HepG2 (cell line): ENCODE data around the gene SMARCA2. TPM values are rescaled to one million over a fixed set of nuclear protein-coding genes. Genes with fewer than 3 reads are reported as not detected.

Experiments
- BORCS8-MEF2B ChIP-seq: sonication (generic); formaldehyde crosslinking; IDR thresholded peaks from 2 replicates; pipeline ENCODE4 v1.8.0; 2022; ENCODE audit warnings: mild to moderate bottlenecking, missing genetic modification reagents
- CBX5 ChIP-seq: sonication (generic); formaldehyde crosslinking; IDR thresholded peaks from 2 replicates; pipeline ENCODE4 v1.4.0; 2020; ENCODE audit warnings: missing genetic modification reagents, borderline replicate concordance
- HNRNPK ChIP-seq: fragments of 200-400 bp; formaldehyde crosslinking; IDR thresholded peaks from 2 replicates; pipeline ENCODE4 v1.6.1; 2018; ENCODE audit warnings: low read length, low read depth, moderate library complexity, mild to moderate bottlenecking; ENCODE audit not compliant: poor library complexity, severe bottlenecking
- HOXA3 ChIP-seq: sonication (generic); formaldehyde crosslinking; IDR thresholded peaks from 2 replicates; pipeline ENCODE4 v1.5.0; 2020; ENCODE audit warnings: missing genetic modification reagents
- PLRG1 ChIP-seq: fragments of 450-650 bp; conservative IDR thresholded peaks from 2 replicates; pipeline ENCODE4 v1.6.1; 2016
- POLR2AphosphoS5 ChIP-seq: IDR thresholded peaks from 2 replicates; pipeline ENCODE4 v1.6.1; 2012; ENCODE audit warnings: low read depth, low read length
- RFXAP ChIP-seq: sonication (generic); formaldehyde crosslinking; IDR thresholded peaks from 2 replicates; pipeline ENCODE4 v1.4.0; 2020; ENCODE audit warnings: missing genetic modification reagents, borderline replicate concordance
- TBX3 ChIP-seq: fragments of 450-650 bp; IDR thresholded peaks from 2 replicates; pipeline ENCODE4 v1.6.1; 2017; ENCODE audit warnings: antibody characterized with exemption, mild to moderate bottlenecking, inconsistent platforms, borderline replicate concordance
- TMF1 ChIP-seq: sonication (generic); formaldehyde crosslinking; IDR thresholded peaks from 2 replicates; pipeline ENCODE4 v1.8.1; 2022; ENCODE audit warnings: low read depth, missing genetic modification reagents
- ZBED4 ChIP-seq: sonication (generic); formaldehyde crosslinking; IDR thresholded peaks from 2 replicates; pipeline ENCODE4 v1.4.0; 2020; ENCODE audit warnings: missing genetic modification reagents, borderline replicate concordance
- ZMYM3 ChIP-seq: sonication (generic); formaldehyde crosslinking; IDR thresholded peaks from 2 replicates; pipeline ENCODE4 v1.5.1; 2020; ENCODE audit warnings: mild to moderate bottlenecking, missing genetic modification reagents
- ZNF180 ChIP-seq: sonication (generic); formaldehyde crosslinking; IDR thresholded peaks from 2 replicates; pipeline ENCODE4 v1.4.0; 2020; ENCODE audit warnings: low read depth, missing genetic modification reagents, borderline replicate concordance
- ZNF605 ChIP-seq: sonication (generic); formaldehyde crosslinking; IDR thresholded peaks from 2 replicates; pipeline ENCODE4 v1.8.0; 2022; ENCODE audit warnings: mild to moderate bottlenecking, missing genetic modification reagents
- polyA plus RNA-seq, 8 experiments: library from polyadenylated mRNA; depleted of rRNA in 3 of 8; stranded (reverse) in 7 of 8; unstranded in 1 of 8; fragments of >200 nt; fragmentation: Illumina TruSeq in 4 of 8; extraction: Trizol in 4 of 8; gene quantifications; 2 replicates each; pipeline versions ENCODE4 v1.2.1 to v1.2.3, GENCODE V29; 2011 to 2016; ENCODE audit warnings: low read depth in 4 of 8, missing spikeins in 1 of 8, mixed read lengths in 1 of 8; ENCODE audit not compliant: insufficient read depth in 1 of 8
- total RNA-seq, 5 experiments: library from RNA; depleted of rRNA; stranded (reverse); fragments of >200 nt; fragmentation: Illumina TruSeq; extraction: Trizol; gene quantifications; 2 replicates each; pipeline ENCODE4 v1.2.3, GENCODE V29; 2016; ENCODE audit warnings: low read depth in 1 of 5
- TF ChIP-seq, protein P1 (sequence below): sonication (generic); formaldehyde crosslinking; IDR thresholded peaks from 2 replicates; pipeline ENCODE4 v1.4.0; 2020; ENCODE audit warnings: mild to moderate bottlenecking, low read depth, missing genetic modification reagents
- TF ChIP-seq, protein P2 (sequence below), 2 experiments: sonication (generic) in 1 of 2; formaldehyde crosslinking in 1 of 2; IDR thresholded peaks; 2 replicates each; pipeline versions ENCODE4 v1.4.0 to v1.6.1; 2016 to 2020; ENCODE audit warnings: borderline replicate concordance in 1 of 2, low read depth in 1 of 2, mild to moderate bottlenecking in 1 of 2, missing genetic modification reagents in 1 of 2
- TF ChIP-seq, protein P3 (sequence below): IDR thresholded peaks from 2 replicates; pipeline ENCODE4 v1.6.1; 2018; ENCODE audit warnings: missing genetic modification reagents

SMARCA2 gene
- total and polyA plus RNA-seq, 2 of the 13 experiments (the other 11 are each of a cell fraction or from before 2014, with no cell fraction given): 22.5 to 23.7 TPM

GRCh38 chr9:2241836-2242741, 226.9 kb downstream of the SMARCA2 start (continued):
- TF ChIP-seq, protein P1, sequence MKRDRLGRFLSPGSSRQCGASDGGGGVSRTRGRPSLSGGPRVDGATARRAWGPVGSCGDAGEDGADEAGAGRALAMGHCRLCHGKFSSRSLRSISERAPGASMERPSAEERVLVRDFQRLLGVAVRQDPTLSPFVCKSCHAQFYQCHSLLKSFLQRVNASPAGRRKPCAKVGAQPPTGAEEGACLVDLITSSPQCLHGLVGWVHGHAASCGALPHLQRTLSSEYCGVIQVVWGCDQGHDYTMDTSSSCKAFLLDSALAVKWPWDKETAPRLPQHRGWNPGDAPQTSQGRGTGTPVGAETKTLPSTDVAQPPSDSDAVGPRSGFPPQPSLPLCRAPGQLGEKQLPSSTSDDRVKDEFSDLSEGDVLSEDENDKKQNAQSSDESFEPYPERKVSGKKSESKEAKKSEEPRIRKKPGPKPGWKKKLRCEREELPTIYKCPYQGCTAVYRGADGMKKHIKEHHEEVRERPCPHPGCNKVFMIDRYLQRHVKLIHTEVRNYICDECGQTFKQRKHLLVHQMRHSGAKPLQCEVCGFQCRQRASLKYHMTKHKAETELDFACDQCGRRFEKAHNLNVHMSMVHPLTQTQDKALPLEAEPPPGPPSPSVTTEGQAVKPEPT: 0 out of 2 replicates have a peak, but pooled peaks have one; percentile 27
- TF ChIP-seq ZNF605 (peak; percentile 77), HOXA3 (peak; percentile 66), ZNF180 (no peak), PLRG1 (no peak), CBX5 (CRISPR knock-in tag) (peak; percentile 79; the same call in 1 of the 2 replicates), BORCS8-MEF2B (CRISPR knock-in tag) (peak; percentile 80), POLR2AphosphoS5 (no peak), TMF1 (peak; percentile 44; the same call in 1 of the 2 replicates), ZMYM3 (CRISPR knock-in tag) (peak; percentile 92), TBX3 (no peak), HNRNPK (no peak), ZBED4 (CRISPR knock-in tag) (0 out of 2 replicates have a peak, but pooled peaks have one; percentile 25), RFXAP (0 out of 2 replicates have a peak, but pooled peaks have one; percentile 69)
- TF ChIP-seq, protein P2, sequence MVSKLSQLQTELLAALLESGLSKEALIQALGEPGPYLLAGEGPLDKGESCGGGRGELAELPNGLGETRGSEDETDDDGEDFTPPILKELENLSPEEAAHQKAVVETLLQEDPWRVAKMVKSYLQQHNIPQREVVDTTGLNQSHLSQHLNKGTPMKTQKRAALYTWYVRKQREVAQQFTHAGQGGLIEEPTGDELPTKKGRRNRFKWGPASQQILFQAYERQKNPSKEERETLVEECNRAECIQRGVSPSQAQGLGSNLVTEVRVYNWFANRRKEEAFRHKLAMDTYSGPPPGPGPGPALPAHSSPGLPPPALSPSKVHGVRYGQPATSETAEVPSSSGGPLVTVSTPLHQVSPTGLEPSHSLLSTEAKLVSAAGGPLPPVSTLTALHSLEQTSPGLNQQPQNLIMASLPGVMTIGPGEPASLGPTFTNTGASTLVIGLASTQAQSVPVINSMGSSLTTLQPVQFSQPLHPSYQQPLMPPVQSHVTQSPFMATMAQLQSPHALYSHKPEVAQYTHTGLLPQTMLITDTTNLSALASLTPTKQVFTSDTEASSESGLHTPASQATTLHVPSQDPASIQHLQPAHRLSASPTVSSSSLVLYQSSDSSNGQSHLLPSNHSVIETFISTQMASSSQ (IDR thresholded peaks at IDR 0.05; ENCODE audit: low read depth): no peak
- TF ChIP-seq, protein P2 (CRISPR knock-in tag; IDR thresholded peaks at IDR 0.05; ENCODE audit: borderline replicate concordance): peak; percentile 39; the same call in 1 of the 2 replicates
- TF ChIP-seq, protein P3, sequence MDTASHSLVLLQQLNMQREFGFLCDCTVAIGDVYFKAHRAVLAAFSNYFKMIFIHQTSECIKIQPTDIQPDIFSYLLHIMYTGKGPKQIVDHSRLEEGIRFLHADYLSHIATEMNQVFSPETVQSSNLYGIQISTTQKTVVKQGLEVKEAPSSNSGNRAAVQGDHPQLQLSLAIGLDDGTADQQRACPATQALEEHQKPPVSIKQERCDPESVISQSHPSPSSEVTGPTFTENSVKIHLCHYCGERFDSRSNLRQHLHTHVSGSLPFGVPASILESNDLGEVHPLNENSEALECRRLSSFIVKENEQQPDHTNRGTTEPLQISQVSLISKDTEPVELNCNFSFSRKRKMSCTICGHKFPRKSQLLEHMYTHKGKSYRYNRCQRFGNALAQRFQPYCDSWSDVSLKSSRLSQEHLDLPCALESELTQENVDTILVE (CRISPR knock-in tag): peak; percentile 72; the same call in 1 of the 2 replicates
